H1 (cell line): ENCODE measurements around the gene GNAT1. TPM values are rescaled to one million over a fixed set of nuclear protein-coding genes. Genes with fewer than 3 reads are reported as not detected.
A peak's percentile ranks its signal among the peaks of the same experiment; 100 is the strongest.

ENCODE experiments used
- CHD1 ChIP-seq: IDR thresholded peaks from 2 replicates; pipeline ENCODE4 v1.6.1; 2012; ENCODE audit warnings: low read depth, low read length, improper control_type of control experiment
- NRF1 ChIP-seq: IDR thresholded peaks from 2 replicates; pipeline ENCODE4 v1.6.1; 2011; ENCODE audit warnings: mild to moderate bottlenecking, low read depth, low read length, improper control_type of control experiment
- RAD21 ChIP-seq, 2 experiments: IDR thresholded peaks in 1 of 2; conservative IDR thresholded peaks in 1 of 2; 2 replicates each; pipeline ENCODE4 v1.6.1; 2011; ENCODE audit warnings: low read depth in 2 of 2, low read length in 2 of 2, improper control_type of control experiment in 1 of 2, inconsistent platforms in 1 of 2, mild to moderate bottlenecking in 1 of 2, moderate library complexity in 1 of 2
- RBBP5 ChIP-seq: IDR thresholded peaks from 2 replicates; pipeline ENCODE4 v1.7.1; 2012; ENCODE audit warnings: low read depth, mild to moderate bottlenecking, inconsistent platforms, low read length, moderate library complexity, borderline replicate concordance
- SIN3A ChIP-seq, 2 experiments: IDR thresholded peaks in 1 of 2; conservative IDR thresholded peaks in 1 of 2; 2 replicates each; pipeline ENCODE4 v1.6.1; 2011 to 2012; ENCODE audit warnings: low read length in 2 of 2, improper control_type of control experiment in 1 of 2, low read depth in 1 of 2, mild to moderate bottlenecking in 1 of 2
- SIX5 ChIP-seq: IDR thresholded peaks from 2 replicates; pipeline ENCODE4 v1.6.1; 2011; ENCODE audit warnings: mild to moderate bottlenecking, low read depth, low read length
- TBP ChIP-seq: IDR thresholded peaks from 2 replicates; pipeline ENCODE4 v1.6.1; 2011; ENCODE audit warnings: low read depth, low read length, improper control_type of control experiment
- TCF12 ChIP-seq: IDR thresholded peaks from 2 replicates; pipeline ENCODE4 v1.6.1; 2011; ENCODE audit warnings: low read depth, mild to moderate bottlenecking, low read length
- TEAD4 ChIP-seq: IDR thresholded peaks from 2 replicates; pipeline ENCODE4 v1.6.1; 2012; ENCODE audit warnings: low read depth, low read length, inconsistent platforms, mixed read lengths
- ZNF274 ChIP-seq: IDR thresholded peaks from 2 replicates; pipeline ENCODE4 v1.7.0; 2012; ENCODE audit warnings: low read length, borderline replicate concordance; ENCODE audit errors: extremely low read depth
- polyA plus RNA-seq, 7 experiments: library from polyadenylated mRNA; depleted of rRNA in 3 of 7; stranded (reverse) in 5 of 7; unstranded in 2 of 7; fragments of >200 nt in 5 of 7; fragments of 200-250 nt in 2 of 7; gene quantifications; 1 replicate in 5 of 7; 2 replicates in 1 of 7; 4 replicates in 1 of 7; pipeline versions ENCODE4 v1.2.1 to v1.2.3, GENCODE V29; 2011 to 2013; ENCODE audit warnings: missing spikeins in 2 of 7, mixed read lengths in 2 of 7
- total RNA-seq: library from RNA; stranded (reverse); fragmentation: NEBNext Ultra II Directional; extraction: Animal tissue kit (Norgen Biotek cat#: 25700); gene quantifications from 2 replicates; pipeline ENCODE4 v1.2.1, GENCODE V29; 2021
- TF ChIP-seq, protein P1 (sequence below): fragments of 300-600 bp; sonication (generic); IDR thresholded peaks from 2 replicates; pipeline ENCODE4 v1.7.1; 2012; ENCODE audit warnings: low read length, moderate library complexity, mild to moderate bottlenecking, inconsistent platforms; ENCODE audit not compliant: insufficient replicate concordance

The GNAT1 gene
- total and polyA plus RNA-seq, 2 of the 8 experiments (the other 6 are each of a cell fraction or from before 2014, with no cell fraction given) = 0.08 TPM; not detected in 1

DNA sequence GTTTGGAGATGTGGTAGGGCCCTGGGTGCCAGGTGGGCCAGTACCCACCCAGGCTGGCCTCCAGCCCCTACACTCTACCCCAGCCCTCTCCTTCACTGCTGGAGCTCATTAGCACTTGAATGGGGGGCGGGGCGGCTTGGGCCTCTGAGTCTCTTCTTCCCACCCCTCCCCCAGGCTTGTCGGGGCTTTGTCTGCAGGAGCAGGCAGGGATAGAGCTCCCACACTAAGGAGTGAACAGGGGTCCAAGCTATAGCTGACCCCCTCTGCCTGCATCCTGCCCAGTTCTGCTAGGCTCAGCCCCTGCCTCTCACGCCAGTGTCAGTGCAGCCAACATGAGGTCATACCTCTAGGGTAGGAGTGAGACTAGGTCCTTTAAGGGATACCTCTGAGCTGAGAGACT is 49.8 kb downstream of the GNAT1 start (continued):
- TF ChIP-seq, protein P1, sequence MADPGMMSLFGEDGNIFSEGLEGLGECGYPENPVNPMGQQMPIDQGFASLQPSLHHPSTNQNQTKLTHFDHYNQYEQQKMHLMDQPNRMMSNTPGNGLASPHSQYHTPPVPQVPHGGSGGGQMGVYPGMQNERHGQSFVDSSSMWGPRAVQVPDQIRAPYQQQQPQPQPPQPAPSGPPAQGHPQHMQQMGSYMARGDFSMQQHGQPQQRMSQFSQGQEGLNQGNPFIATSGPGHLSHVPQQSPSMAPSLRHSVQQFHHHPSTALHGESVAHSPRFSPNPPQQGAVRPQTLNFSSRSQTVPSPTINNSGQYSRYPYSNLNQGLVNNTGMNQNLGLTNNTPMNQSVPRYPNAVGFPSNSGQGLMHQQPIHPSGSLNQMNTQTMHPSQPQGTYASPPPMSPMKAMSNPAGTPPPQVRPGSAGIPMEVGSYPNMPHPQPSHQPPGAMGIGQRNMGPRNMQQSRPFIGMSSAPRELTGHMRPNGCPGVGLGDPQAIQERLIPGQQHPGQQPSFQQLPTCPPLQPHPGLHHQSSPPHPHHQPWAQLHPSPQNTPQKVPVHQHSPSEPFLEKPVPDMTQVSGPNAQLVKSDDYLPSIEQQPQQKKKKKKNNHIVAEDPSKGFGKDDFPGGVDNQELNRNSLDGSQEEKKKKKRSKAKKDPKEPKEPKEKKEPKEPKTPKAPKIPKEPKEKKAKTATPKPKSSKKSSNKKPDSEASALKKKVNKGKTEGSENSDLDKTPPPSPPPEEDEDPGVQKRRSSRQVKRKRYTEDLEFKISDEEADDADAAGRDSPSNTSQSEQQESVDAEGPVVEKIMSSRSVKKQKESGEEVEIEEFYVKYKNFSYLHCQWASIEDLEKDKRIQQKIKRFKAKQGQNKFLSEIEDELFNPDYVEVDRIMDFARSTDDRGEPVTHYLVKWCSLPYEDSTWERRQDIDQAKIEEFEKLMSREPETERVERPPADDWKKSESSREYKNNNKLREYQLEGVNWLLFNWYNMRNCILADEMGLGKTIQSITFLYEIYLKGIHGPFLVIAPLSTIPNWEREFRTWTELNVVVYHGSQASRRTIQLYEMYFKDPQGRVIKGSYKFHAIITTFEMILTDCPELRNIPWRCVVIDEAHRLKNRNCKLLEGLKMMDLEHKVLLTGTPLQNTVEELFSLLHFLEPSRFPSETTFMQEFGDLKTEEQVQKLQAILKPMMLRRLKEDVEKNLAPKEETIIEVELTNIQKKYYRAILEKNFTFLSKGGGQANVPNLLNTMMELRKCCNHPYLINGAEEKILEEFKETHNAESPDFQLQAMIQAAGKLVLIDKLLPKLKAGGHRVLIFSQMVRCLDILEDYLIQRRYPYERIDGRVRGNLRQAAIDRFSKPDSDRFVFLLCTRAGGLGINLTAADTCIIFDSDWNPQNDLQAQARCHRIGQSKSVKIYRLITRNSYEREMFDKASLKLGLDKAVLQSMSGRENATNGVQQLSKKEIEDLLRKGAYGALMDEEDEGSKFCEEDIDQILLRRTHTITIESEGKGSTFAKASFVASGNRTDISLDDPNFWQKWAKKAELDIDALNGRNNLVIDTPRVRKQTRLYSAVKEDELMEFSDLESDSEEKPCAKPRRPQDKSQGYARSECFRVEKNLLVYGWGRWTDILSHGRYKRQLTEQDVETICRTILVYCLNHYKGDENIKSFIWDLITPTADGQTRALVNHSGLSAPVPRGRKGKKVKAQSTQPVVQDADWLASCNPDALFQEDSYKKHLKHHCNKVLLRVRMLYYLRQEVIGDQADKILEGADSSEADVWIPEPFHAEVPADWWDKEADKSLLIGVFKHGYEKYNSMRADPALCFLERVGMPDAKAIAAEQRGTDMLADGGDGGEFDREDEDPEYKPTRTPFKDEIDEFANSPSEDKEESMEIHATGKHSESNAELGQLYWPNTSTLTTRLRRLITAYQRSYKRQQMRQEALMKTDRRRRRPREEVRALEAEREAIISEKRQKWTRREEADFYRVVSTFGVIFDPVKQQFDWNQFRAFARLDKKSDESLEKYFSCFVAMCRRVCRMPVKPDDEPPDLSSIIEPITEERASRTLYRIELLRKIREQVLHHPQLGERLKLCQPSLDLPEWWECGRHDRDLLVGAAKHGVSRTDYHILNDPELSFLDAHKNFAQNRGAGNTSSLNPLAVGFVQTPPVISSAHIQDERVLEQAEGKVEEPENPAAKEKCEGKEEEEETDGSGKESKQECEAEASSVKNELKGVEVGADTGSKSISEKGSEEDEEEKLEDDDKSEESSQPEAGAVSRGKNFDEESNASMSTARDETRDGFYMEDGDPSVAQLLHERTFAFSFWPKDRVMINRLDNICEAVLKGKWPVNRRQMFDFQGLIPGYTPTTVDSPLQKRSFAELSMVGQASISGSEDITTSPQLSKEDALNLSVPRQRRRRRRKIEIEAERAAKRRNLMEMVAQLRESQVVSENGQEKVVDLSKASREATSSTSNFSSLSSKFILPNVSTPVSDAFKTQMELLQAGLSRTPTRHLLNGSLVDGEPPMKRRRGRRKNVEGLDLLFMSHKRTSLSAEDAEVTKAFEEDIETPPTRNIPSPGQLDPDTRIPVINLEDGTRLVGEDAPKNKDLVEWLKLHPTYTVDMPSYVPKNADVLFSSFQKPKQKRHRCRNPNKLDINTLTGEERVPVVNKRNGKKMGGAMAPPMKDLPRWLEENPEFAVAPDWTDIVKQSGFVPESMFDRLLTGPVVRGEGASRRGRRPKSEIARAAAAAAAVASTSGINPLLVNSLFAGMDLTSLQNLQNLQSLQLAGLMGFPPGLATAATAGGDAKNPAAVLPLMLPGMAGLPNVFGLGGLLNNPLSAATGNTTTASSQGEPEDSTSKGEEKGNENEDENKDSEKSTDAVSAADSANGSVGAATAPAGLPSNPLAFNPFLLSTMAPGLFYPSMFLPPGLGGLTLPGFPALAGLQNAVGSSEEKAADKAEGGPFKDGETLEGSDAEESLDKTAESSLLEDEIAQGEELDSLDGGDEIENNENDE = no peak
- TF ChIP-seq TEAD4 (no peak), RBBP5 (peak; percentile 91), ZNF274 (no peak), TBP (no peak; the same call in 1 of the 2 replicates), TCF12 (0 out of 2 replicates have a peak, but pooled peaks have one; percentile 48), NRF1 (no peak), SIX5 (no peak), SIN3A (conservative IDR thresholded peaks at IDR 0.05 in 1 of 2, IDR thresholded peaks at IDR 0.05 in 1 of 2; ENCODE audit: low read depth in 1 of 2, low read length in 2 of 2) (peak; percentile 32 to 64; a peak in 2 of 4 replicates), CHD1 (no peak), RAD21 (IDR thresholded peaks at IDR 0.05 in 1 of 2, conservative IDR thresholded peaks at IDR 0.05 in 1 of 2; ENCODE audit: low read depth in 2 of 2, low read length in 2 of 2) (no peak)
